MCF 10A (cell line): Measurements from ENCODE around the gene FLRT1. TPM values are rescaled to one million over a fixed set of nuclear protein-coding genes. Genes with fewer than 3 reads are reported as not detected.

ENCODE experiments used
- BruUV-seq: library from RNA; stranded (reverse); fragments of 400-500 nt; replicated peaks from 2 replicates; lab custom pipeline; 2021; lab: Mats Ljungman, UMichigan
- CTCF ChIA-PET: fragments of 300-600 bp; sonication (Branson Sonifier 250); formaldehyde crosslinking; extraction: SDS; loops from one replicate; lab custom pipeline; 2021; ENCODE audit warnings: antibody characterized with exemption, inconsistent platforms; lab: Yijun Ruan, JAX
- POLR2A ChIA-PET: fragments of 300-600, 350-650 bp; sonication (Branson Sonifier 250); formaldehyde crosslinking; extraction: SDS; loops from one replicate; lab custom pipeline; 2020; ENCODE audit warnings: antibody characterized with exemption, inconsistent platforms; lab: Yijun Ruan, JAX
- DNase-seq: peaks from one replicate; pipeline ENCODE4 v3.0.0-alpha.2; 2018; ENCODE audit not compliant: unreplicated experiment
- H3K27ac Mint-ChIP-seq: one replicate; pipeline ENCODE4 v1.8.0; 2022; ENCODE audit warnings: mild to moderate bottlenecking, low read depth, mixed read lengths; ENCODE audit not compliant: unreplicated experiment
- H3K27me3 Mint-ChIP-seq: one replicate; pipeline ENCODE4 v1.8.0; 2022; ENCODE audit warnings: mixed read lengths; ENCODE audit not compliant: insufficient read depth, unreplicated experiment
- H3K36me3 Mint-ChIP-seq: one replicate; pipeline ENCODE4 v1.8.0; 2022; ENCODE audit warnings: mild to moderate bottlenecking, moderate library complexity, mixed read lengths; ENCODE audit not compliant: insufficient read depth, unreplicated experiment
- H3K4me1 Mint-ChIP-seq: one replicate; pipeline ENCODE4 v1.8.0; 2022; ENCODE audit warnings: mixed read lengths; ENCODE audit not compliant: insufficient read depth, unreplicated experiment
- H3K4me3 Mint-ChIP-seq: one replicate; pipeline ENCODE4 v1.8.0; 2022; ENCODE audit warnings: mild to moderate bottlenecking, moderate library complexity, mixed read lengths; ENCODE audit not compliant: unreplicated experiment
- H3K9me3 Mint-ChIP-seq: one replicate; pipeline ENCODE4 v1.8.0; 2022; ENCODE audit warnings: mixed read lengths; ENCODE audit not compliant: unreplicated experiment
- intact Hi-C: fragments of 100-400 bp; cut with micrococcal nuclease; formaldehyde crosslinking; loops from 2 replicates; pipeline ENCODE4 v1.14.1; 2022
- total RNA-seq: library from RNA; stranded (reverse); gene quantifications from 2 replicates; pipeline ENCODE4 v1.2.3, GENCODE V29; 2022
- TF ChIP-seq, protein P1 (sequence below): fragments of 200-600 bp; IDR thresholded peaks from one replicate; pipeline ENCODE4 v1.8.0; 2022; ENCODE audit warnings: antibody characterized with exemption, mild to moderate bottlenecking; ENCODE audit not compliant: unreplicated experiment

Gene FLRT1
- total RNA-seq, 1 experiment from 2014 or later: 2.7 TPM

DNA sequence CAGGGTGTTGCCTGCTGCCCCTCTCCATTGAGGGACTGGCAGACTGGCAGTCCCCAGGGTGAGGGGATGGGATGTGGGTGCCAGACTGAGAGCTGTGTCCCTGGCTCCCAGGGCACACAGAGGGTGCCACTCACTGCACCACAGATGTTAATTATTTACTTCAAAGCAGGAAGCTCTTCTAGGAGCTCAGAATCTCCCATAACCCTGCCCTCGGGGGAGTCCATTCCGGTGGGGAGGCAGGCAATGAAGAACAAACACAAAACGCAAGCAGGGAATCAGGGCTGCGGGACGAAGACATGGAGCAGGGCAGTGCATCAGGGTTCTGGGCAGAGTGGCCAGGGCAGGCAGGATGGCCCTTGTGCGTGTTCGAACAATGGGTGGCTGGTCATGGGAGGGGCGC lies 24.4 kb upstream of the FLRT1 start:
- TF ChIP-seq, protein P1, sequence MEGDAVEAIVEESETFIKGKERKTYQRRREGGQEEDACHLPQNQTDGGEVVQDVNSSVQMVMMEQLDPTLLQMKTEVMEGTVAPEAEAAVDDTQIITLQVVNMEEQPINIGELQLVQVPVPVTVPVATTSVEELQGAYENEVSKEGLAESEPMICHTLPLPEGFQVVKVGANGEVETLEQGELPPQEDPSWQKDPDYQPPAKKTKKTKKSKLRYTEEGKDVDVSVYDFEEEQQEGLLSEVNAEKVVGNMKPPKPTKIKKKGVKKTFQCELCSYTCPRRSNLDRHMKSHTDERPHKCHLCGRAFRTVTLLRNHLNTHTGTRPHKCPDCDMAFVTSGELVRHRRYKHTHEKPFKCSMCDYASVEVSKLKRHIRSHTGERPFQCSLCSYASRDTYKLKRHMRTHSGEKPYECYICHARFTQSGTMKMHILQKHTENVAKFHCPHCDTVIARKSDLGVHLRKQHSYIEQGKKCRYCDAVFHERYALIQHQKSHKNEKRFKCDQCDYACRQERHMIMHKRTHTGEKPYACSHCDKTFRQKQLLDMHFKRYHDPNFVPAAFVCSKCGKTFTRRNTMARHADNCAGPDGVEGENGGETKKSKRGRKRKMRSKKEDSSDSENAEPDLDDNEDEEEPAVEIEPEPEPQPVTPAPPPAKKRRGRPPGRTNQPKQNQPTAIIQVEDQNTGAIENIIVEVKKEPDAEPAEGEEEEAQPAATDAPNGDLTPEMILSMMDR: no peak
- ChIA-PET CTCF (interaction anchor here (0.5 to 0.6 kb wide), 2 partner anchors 141 to 555 kb away, joined by 3 to 4 read pairs; no protein-coding TSS in a partner anchor), POLR2A (no interaction called here)
- no peak for DNase-seq
- Mint-ChIP-seq H3K9me3 (no peaks in the 10 kb centered on the region), H3K27ac (no peak overlapping the region), H3K36me3 (peaks cover 6% of the 10 kb centered on the region), H3K27me3 (no peaks in the 10 kb centered on the region), H3K4me3 (no peak overlapping the region), H3K4me1 (peaks cover 7% of the 10 kb centered on the region)
- intact Hi-C loops: no loop called here
- BruUV-seq: no TSS peak

DNA sequence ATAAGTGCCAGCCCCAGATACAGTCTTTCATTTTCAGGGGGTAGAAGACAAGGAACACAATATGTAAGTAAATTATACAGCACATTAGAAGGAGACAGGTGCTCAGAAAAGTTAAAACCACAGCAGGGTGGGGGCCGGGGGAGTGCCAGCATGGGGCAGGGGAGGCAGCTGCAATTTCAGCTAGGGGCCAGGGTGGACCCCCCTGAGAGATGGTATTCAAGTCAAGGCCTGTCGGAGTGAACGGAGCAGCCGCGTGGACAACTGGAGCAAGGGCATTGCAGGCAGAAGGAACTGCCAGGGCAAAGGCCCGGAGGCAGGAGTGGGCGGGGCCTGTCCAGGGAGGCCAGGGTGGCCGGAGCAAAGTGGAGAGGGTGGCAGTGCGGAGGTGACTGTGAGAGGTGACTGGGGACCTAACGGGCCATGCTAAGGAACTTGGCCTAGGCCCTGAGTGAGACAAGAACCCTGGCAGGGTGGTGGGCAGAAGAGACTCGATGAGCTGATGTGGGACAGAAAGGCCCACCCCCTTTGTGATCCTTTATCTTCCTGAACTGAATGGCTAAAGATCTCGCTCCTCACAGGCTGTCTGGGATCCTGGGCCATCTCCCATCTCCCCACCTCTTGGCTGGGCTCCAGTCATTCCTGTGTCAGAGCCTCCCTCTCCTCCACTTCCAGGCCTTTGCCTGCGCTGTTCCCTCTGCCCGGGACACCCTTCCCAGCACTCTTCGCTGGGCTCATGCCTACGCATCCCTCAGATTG lies 22.4 kb upstream of the FLRT1 start:
- no peaks in the 10 kb centered on the region for H3K36me3 Mint-ChIP-seq
- H3K27me3 Mint-ChIP-seq: no peaks in the 10 kb centered on the region
- CTCF ChIA-PET: interaction anchor here (0.5 to 1.0 kb wide), 2 partner anchors 13 to 167 kb away, joined by 4 to 6 read pairs; no protein-coding TSS in a partner anchor

DNA sequence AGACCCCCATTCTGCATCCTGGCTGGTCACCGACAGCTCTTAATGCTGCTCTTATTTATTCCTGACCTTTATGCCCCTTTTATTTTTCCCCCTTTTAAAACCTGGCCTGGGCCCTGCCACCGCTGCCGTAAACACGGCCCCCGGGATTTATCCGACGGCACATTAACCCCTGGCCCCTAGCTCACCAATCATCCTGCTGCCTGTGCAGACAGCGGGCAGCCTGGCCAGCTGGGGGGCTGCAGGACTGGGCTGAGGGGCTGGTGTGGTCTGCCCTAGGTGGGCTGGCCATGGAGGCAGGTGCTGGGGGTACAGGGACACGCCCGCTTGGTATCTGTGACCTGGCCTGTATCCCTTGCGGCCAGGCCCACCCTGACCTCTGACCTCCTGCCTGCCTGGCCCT lies 21.4 kb upstream of the FLRT1 start:
- H3K4me3 Mint-ChIP-seq: no peak overlapping the region
- H3K27ac Mint-ChIP-seq: no peak overlapping the region
- ChIA-PET POLR2A (no interaction called here), CTCF (interaction anchor here (0.5 to 1.1 kb wide), 4 partner anchors 12 to 1164 kb away, joined by 3 to 6 read pairs (median 4); no protein-coding TSS in a partner anchor)
- no peaks in the 10 kb centered on the region for H3K4me1 Mint-ChIP-seq
- H3K36me3 Mint-ChIP-seq: no peaks in the 10 kb centered on the region
- no peaks in the 10 kb centered on the region for H3K9me3 Mint-ChIP-seq
- H3K27me3 Mint-ChIP-seq: no peaks in the 10 kb centered on the region
- intact Hi-C loops: no loop called here
- DNase-seq: no peak
- TF ChIP-seq, protein P1: no peak
- no TSS peak for BruUV-seq

More for the DNA sequence above, 22.4 kb upstream of the FLRT1 start:
- DNase-seq: no peak
- TF ChIP-seq, protein P1: no peak
- Mint-ChIP-seq H3K9me3 (no peaks in the 10 kb centered on the region), H3K4me3 (no peak overlapping the region), H3K4me1 (no peaks in the 10 kb centered on the region), H3K27ac (no peak overlapping the region)
- intact Hi-C loops: no loop called here
- POLR2A ChIA-PET: no interaction called here
- no TSS peak for BruUV-seq

DNA sequence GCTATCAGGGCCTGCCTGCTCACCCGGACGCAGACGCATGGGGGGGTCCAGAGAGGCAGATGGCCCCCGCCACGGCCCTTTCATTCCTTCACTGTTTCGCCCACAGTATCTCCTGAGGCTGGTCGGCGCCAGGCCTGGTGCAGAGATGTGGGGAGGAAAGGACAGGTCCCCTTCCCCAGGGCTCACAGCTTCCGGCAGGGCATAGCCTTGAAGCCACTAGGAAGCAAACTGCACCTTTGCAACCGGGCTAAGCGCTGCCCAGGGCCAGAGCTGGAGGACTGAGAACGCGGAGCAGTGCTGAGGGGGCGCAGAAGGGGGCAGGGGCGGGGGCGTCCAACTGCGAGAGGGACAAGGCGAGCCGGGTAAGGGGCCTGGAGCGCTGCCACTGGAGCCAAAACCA lies 20.2 kb upstream of the FLRT1 start:
- intact Hi-C loops: no loop called here
- no TSS peak for BruUV-seq
- Mint-ChIP-seq H3K36me3 (no peaks in the 10 kb centered on the region), H3K4me1 (no peaks in the 10 kb centered on the region), H3K27ac (no peak overlapping the region), H3K27me3 (no peaks in the 10 kb centered on the region), H3K4me3 (no peak overlapping the region), H3K9me3 (no peaks in the 10 kb centered on the region)
- TF ChIP-seq, protein P1: no peak
- POLR2A ChIA-PET: interaction anchor here (1.0 to 2.5 kb wide), 2 partner anchors 9 to 30 kb away, joined by 3 to 11 read pairs; no protein-coding TSS in a partner anchor
- CTCF ChIA-PET: interaction anchor here (1.1 kb wide), 1 partner anchor 137 kb away, joined by 4 read pairs; no protein-coding TSS in a partner anchor
- no peak for DNase-seq
